ENCODE data around the gene MPLKIP. TPM values are rescaled to one million over a fixed set of nuclear protein-coding genes. Genes with fewer than 3 reads are reported as not detected.
"Not testable (repeated sequence)": the region's sequence is repeated elsewhere in the genome, so short reads cannot be mapped to it uniquely, and the experiment has no call there.

The MPLKIP gene
- 10 to 100 TPM; 18.7 to 45.8 (median 32.0) TPM for total RNA-seq

- H3K4me3 ChIP-seq = peak within 1 kb of the TSS; percentile 85 to 98 (median 96)
- no peaks in the 10 kb centered on the region for H3K9me3 ChIP-seq
- intact Hi-C loops (cut with DNase I) = loop anchor here (2.0 kb wide), 1 partner anchor 184 kb away; the partner anchor contains the start of gene CDK13
- no peaks in the 10 kb centered on the region for H3K27me3 ChIP-seq
- H3K27ac ChIP-seq (replicated peaks in 1 of 4) = peak within 1 kb of the TSS; percentile 89 to 93 (median 92)
- TF ChIP-seq CTCF (IDR thresholded peaks at IDR 0.05) (peak; percentile 91 to 100 (median 98)), EP300 (IDR thresholded peaks at IDR 0.05) (no peak), POLR2AphosphoS5 (IDR thresholded peaks at IDR 0.05) (peak; percentile 77 to 79)
- peaks cover 24 to 46% (median 40%) of the 10 kb centered on the region in 4 donors for H3K4me1 ChIP-seq
- H3K36me3 ChIP-seq = peaks cover 0 to 5% (median 0%) of the 10 kb centered on the region in 4 donors
- peak; percentile 96 for DNase-seq (ENCODE audit: extremely low spot score)
- WGBS = 0% methylated on average over 5 of the region's 75 CpGs
These were observed at the start of gene MPLKIP, which contains the start of gene SUGCT for GRCh38 chr7:40134428-40135316. TSS of gene MPLKIP (minus strand) at chr7:40134622. CDS start at chr7:40134567, 55 bp downstream. TSS of gene SUGCT (plus strand) at chr7:40135005.

GRCh38 chr7:40182452-40182851 lies 48.0 kb upstream of the MPLKIP start:
- 96% methylated on average over 4 of the region's 4 CpGs for WGBS

GRCh38 chr7:40177071-40177470 lies 42.6 kb upstream of the MPLKIP start:
- no peak for DNase-seq (ENCODE audit: extremely low spot score)
- no peak overlapping the region for H3K4me3 ChIP-seq
- no peaks in the 10 kb centered on the region for H3K27me3 ChIP-seq
- WGBS = 91% methylated on average over 5 of the region's 5 CpGs
- no peaks in the 10 kb centered on the region for H3K4me1 ChIP-seq
- H3K36me3 ChIP-seq = no peaks in the 10 kb centered on the region
- H3K27ac ChIP-seq (replicated peaks in 1 of 4) = no peak overlapping the region
- H3K9me3 ChIP-seq = no peaks in the 10 kb centered on the region
- TF ChIP-seq POLR2AphosphoS5 (IDR thresholded peaks at IDR 0.05) = no peak
- no peak for TF ChIP-seq CTCF (IDR thresholded peaks at IDR 0.05)
- no peak for TF ChIP-seq POLR2A (IDR thresholded peaks at IDR 0.05; ENCODE audit: low read depth)
- no peak for TF ChIP-seq EP300 (IDR thresholded peaks at IDR 0.05)
- intact Hi-C loops (cut with DNase I) = no loop called here

More at GRCh38 chr7:40182452-40182851, 48.0 kb upstream of the MPLKIP start:
- intact Hi-C loops (cut with DNase I) = no loop called here
- peaks cover 0 to 11% (median 0%) of the 10 kb centered on the region in 4 donors for H3K36me3 ChIP-seq
- no peaks in the 10 kb centered on the region for H3K27me3 ChIP-seq
- H3K9me3 ChIP-seq = no peaks in the 10 kb centered on the region
- no peak for TF ChIP-seq CTCF (IDR thresholded peaks at IDR 0.05)
- TF ChIP-seq POLR2AphosphoS5 (IDR thresholded peaks at IDR 0.05) = no peak
- no peak for TF ChIP-seq POLR2A (IDR thresholded peaks at IDR 0.05; ENCODE audit: low read depth)
- H3K27ac ChIP-seq (replicated peaks in 1 of 4) = no peak overlapping the region
- H3K4me3 ChIP-seq = no peak overlapping the region
- DNase-seq (ENCODE audit: extremely low spot score) = no peak
- H3K4me1 ChIP-seq = no peaks in the 10 kb centered on the region

GRCh38 chr7:40175725-40176510 lies 41.5 kb upstream of the MPLKIP start:
- WGBS = 92% methylated on average over 9 of the region's 9 CpGs
- Histone ChIP-seq H3K27me3 (no peaks in the 10 kb centered on the region), H3K4me1 (no peaks in the 10 kb centered on the region), H3K27ac (replicated peaks in 1 of 4) (no peak overlapping the region), H3K36me3 (no peaks in the 10 kb centered on the region), H3K9me3 (no peaks in the 10 kb centered on the region), H3K4me3 (no peak overlapping the region)
- no peak for TF ChIP-seq CTCF (IDR thresholded peaks at IDR 0.05)
- TF ChIP-seq POLR2AphosphoS5 (IDR thresholded peaks at IDR 0.05) = no peak
- no peak for TF ChIP-seq POLR2A (IDR thresholded peaks at IDR 0.05; ENCODE audit: low read depth)
- no peak for TF ChIP-seq EP300 (IDR thresholded peaks at IDR 0.05)
- DNase-seq (ENCODE audit: extremely low spot score) = no peak
- intact Hi-C loops (cut with DNase I) = no loop called here

- H3K4me1 ChIP-seq; H3K4me3 ChIP-seq; DNase-seq (ENCODE audit: extremely low spot score); H3K36me3 ChIP-seq; H3K9me3 ChIP-seq; H3K27me3 ChIP-seq; H3K27ac ChIP-seq (replicated peaks in 1 of 4); intact Hi-C loops (cut with DNase I): not testable (repeated sequence)
- 97% methylated on average over 6 of the region's 6 CpGs for WGBS
These were observed 40.8 kb upstream of the MPLKIP start for GRCh38 chr7:40175256-40175655.

- H3K9me3 ChIP-seq; H3K4me3 ChIP-seq; H3K27ac ChIP-seq (replicated peaks in 1 of 4); intact Hi-C loops (cut with DNase I); H3K27me3 ChIP-seq; DNase-seq (ENCODE audit: extremely low spot score); H3K4me1 ChIP-seq; H3K36me3 ChIP-seq: not testable (repeated sequence)
- WGBS = 97% methylated on average over 13 of the region's 13 CpGs
These were observed 38.7 kb upstream of the MPLKIP start for GRCh38 chr7:40173121-40173520.

- intact Hi-C loops (cut with DNase I); DNase-seq (ENCODE audit: extremely low spot score); H3K36me3 ChIP-seq; H3K27me3 ChIP-seq; H3K4me3 ChIP-seq; H3K9me3 ChIP-seq; H3K4me1 ChIP-seq; H3K27ac ChIP-seq (replicated peaks in 1 of 4): not testable (repeated sequence)
- 91% methylated on average over 2 of the region's 3 CpGs for WGBS
These were observed 33.8 kb upstream of the MPLKIP start for GRCh38 chr7:40168266-40168665.
